ENCODE data around the gene CACNG7.

Gene CACNG7

GRCh38 chr19:53977429-53977990 is 68.4 kb downstream of the CACNG7 start:
- TF ChIP-seq, protein P1, sequence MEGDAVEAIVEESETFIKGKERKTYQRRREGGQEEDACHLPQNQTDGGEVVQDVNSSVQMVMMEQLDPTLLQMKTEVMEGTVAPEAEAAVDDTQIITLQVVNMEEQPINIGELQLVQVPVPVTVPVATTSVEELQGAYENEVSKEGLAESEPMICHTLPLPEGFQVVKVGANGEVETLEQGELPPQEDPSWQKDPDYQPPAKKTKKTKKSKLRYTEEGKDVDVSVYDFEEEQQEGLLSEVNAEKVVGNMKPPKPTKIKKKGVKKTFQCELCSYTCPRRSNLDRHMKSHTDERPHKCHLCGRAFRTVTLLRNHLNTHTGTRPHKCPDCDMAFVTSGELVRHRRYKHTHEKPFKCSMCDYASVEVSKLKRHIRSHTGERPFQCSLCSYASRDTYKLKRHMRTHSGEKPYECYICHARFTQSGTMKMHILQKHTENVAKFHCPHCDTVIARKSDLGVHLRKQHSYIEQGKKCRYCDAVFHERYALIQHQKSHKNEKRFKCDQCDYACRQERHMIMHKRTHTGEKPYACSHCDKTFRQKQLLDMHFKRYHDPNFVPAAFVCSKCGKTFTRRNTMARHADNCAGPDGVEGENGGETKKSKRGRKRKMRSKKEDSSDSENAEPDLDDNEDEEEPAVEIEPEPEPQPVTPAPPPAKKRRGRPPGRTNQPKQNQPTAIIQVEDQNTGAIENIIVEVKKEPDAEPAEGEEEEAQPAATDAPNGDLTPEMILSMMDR (IDR thresholded peaks at IDR 0.05), result no peak
- DNase-seq (ENCODE audit: low spot score), result no peak
- H3K27ac ChIP-seq, result no peak overlapping the region
- peak overlapping the region; percentile 60 for H3K4me3 ChIP-seq

GRCh38 chr19:53977991-53978731 is 69.1 kb downstream of the CACNG7 start:
- DNase-seq (ENCODE audit: low spot score), result no peak
- Histone ChIP-seq H3K4me3 (peak overlapping the region; percentile 60), H3K27ac (no peak overlapping the region)
- TF ChIP-seq, protein P1 (IDR thresholded peaks at IDR 0.05), result no peak

DNA sequence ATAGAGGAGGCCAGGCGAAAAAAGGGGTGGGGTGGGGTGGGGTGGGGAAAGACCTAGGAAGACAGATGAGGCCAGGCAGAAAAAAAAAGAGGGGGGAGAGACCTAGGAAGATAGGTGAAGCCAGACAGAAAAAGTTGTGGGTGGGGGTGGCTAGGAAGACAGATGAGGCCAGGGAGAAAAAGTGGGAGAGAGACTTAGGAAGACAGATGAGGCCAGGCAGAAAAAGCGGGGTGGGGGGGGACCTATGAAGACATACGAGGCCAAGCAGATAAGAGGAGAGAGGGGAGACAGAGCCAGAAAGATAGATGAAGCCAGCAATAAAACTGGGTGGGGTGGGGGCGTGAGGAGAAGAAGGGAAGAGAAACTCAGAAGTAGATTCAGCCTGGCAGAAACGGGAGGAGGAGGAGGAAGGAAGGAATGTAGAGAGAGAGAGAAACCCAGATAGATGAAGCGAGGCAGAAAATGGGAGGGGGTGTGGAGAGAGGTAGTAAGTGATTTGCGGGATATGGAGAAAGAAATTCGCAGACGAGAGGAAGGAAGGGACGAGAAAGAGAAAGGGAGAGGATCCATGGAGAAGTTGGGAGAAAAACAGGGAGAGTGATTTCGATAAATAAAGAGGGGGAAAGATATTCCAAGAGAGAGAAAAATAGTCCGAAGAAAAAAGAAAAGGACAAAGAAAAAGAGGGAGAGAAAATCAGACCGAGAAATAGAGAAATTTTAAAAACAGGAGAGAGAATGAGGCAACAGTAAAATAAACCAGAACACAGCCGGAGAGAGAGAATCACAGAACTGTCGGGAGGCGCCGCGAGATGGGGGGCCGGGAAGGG is 70.1 kb downstream of the CACNG7 start:
- Histone ChIP-seq H3K27ac (no peak overlapping the region), H3K4me3 (peak overlapping the region; percentile 54)
- TF ChIP-seq, protein P1 (IDR thresholded peaks at IDR 0.05), result no peak
- no peak for DNase-seq (ENCODE audit: low spot score)

- peak overlapping the region; percentile 54 for H3K4me3 ChIP-seq
- DNase-seq (ENCODE audit: low spot score), result no peak
- peak overlapping the region in 1 of 2 donors; percentile 31 for H3K27ac ChIP-seq
- TF ChIP-seq, protein P1 (IDR thresholded peaks at IDR 0.05), result no peak
Measured at GRCh38 chr19:53980539-53981375, 71.7 kb downstream of the CACNG7 start.

GRCh38 chr19:53981376-53981951 is 72.4 kb downstream of the CACNG7 start:
- Histone ChIP-seq H3K27ac (peak overlapping the region in 1 of 2 donors; percentile 31), H3K4me3 (peak overlapping the region; percentile 66)
- DNase-seq (ENCODE audit: low spot score), result no peak
- TF ChIP-seq, protein P1 (IDR thresholded peaks at IDR 0.05), result no peak

GRCh38 chr19:53982001-53982451 is 72.9 kb downstream of the CACNG7 start:
- DNase-seq (ENCODE audit: low spot score), result no peak
- TF ChIP-seq, protein P1 (IDR thresholded peaks at IDR 0.05), result no peak
- H3K27ac ChIP-seq, result peak overlapping the region in 1 of 2 donors; percentile 31
- H3K4me3 ChIP-seq, result peak overlapping the region; percentile 66
